ENCODE data around the gene SDC3. TPM values are rescaled to one million over a fixed set of nuclear protein-coding genes. Genes with fewer than 3 reads are reported as not detected.
"Not testable (repeated sequence)": the region's sequence is repeated elsewhere in the genome, so short reads cannot be mapped to it uniquely, and the experiment has no call there.

The SDC3 gene
- total RNA-seq, 6 experiments from 2014 or later, result 13.8 to 45.7 (median 16.2) TPM

DNA sequence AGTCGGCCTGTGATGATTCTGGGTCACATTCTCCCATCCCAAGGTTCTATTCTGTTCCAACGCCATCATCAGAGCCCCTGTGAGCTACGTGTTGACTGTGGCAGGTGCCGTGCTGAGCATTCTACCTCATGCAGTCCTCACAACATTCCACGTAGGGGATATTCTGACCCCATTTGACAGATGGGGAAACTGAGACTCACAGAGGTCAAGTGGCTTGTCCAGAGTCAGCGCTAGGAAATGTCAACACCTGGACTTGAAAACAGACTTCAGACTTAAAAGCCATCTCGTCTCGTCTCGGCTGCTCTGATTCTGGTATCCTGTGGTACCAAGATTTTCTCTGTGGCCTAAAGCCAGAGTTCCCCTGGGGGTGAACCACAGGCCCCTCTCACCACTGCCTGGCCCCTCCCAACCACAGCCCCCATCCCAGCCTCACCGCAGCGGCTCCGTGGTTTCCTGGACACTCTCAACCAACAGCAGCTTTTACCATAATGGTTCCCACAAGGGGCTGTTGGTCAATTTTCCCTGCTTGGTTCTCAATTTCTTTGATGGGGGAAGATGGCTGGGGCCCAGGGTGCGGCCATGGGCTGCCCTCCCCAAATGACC, 39.6 kb downstream of the SDC3 start:
- DNase-seq (no peak), ATAC-seq (no peak)
- Histone ChIP-seq H3K4me1 (no peaks in the 10 kb centered on the region), H3K27ac (no peak overlapping the region), H3K4me3 (no peak overlapping the region), H3K9me3 (no peaks in the 10 kb centered on the region), H3K27me3 (no peaks in the 10 kb centered on the region), H3K36me3 (no peaks in the 10 kb centered on the region)
- TF ChIP-seq, protein P1, sequence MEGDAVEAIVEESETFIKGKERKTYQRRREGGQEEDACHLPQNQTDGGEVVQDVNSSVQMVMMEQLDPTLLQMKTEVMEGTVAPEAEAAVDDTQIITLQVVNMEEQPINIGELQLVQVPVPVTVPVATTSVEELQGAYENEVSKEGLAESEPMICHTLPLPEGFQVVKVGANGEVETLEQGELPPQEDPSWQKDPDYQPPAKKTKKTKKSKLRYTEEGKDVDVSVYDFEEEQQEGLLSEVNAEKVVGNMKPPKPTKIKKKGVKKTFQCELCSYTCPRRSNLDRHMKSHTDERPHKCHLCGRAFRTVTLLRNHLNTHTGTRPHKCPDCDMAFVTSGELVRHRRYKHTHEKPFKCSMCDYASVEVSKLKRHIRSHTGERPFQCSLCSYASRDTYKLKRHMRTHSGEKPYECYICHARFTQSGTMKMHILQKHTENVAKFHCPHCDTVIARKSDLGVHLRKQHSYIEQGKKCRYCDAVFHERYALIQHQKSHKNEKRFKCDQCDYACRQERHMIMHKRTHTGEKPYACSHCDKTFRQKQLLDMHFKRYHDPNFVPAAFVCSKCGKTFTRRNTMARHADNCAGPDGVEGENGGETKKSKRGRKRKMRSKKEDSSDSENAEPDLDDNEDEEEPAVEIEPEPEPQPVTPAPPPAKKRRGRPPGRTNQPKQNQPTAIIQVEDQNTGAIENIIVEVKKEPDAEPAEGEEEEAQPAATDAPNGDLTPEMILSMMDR (IDR thresholded peaks at IDR 0.05), result no peak
- no peak for TF ChIP-seq POLR2A (IDR thresholded peaks at IDR 0.05)
- intact Hi-C loops (cut with DNase I), result no loop called here
- 68% methylated on average over 5 of the region's 13 CpGs for WGBS (ENCODE audit: insufficient coverage, low coverage, low lambda C conversion rate, missing lambda C conversion rate)

DNA sequence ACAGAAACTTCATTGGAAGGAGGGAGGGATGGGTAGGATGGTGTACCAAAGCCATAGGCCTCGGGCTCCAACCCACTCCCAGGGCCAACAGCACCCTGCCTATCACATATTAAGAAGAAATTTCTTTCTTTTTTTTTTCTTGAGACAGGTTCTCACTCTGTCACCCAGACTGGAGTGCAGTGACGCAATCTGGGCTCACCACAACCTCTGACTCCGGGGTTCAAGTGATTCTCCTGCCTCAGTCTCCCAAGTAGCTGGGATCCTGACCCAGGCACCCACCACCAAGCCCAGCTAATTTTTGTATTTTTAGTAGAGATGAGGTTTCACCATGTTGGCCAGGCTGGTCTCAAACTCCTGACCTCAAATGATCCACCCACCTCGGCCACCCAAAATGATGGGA, 40.5 kb downstream of the SDC3 start:
- H3K27me3 ChIP-seq; H3K36me3 ChIP-seq; ATAC-seq; H3K9me3 ChIP-seq; intact Hi-C loops (cut with DNase I); H3K4me1 ChIP-seq; DNase-seq; H3K4me3 ChIP-seq; H3K27ac ChIP-seq: not testable (repeated sequence)
- WGBS (ENCODE audit: insufficient coverage, low coverage, low lambda C conversion rate, missing lambda C conversion rate), result 97% methylated on average over 3 of the region's 4 CpGs

DNA sequence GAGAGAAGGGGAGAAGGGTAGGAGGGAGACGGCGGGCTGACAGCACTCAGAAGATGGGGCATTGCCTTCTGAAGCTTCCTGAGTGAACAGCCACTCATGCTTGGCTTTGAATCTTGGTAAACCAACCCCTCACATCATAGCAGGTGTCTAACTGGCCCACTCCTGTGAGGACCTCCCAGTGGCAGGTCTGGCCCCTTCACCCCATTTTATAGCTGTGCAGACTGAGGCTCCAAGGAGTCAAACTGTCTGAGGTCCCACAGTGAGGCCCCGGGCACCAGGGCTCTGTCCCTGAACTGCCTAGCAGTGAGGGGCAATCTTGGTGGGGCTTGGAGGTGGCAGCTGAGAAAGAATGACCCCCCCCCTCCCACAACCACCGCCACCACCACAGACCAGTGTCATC, 41.0 kb downstream of the SDC3 start:
- intact Hi-C loops (cut with DNase I), result no loop called here
- Histone ChIP-seq H3K27me3 (no peaks in the 10 kb centered on the region), H3K9me3 (no peaks in the 10 kb centered on the region), H3K27ac (no peak overlapping the region), H3K4me3 (no peak overlapping the region), H3K36me3 (no peaks in the 10 kb centered on the region), H3K4me1 (no peaks in the 10 kb centered on the region)
- 86% methylated on average over 2 of the region's 4 CpGs for WGBS (ENCODE audit: insufficient coverage, low coverage, low lambda C conversion rate, missing lambda C conversion rate)
- TF ChIP-seq POLR2A (IDR thresholded peaks at IDR 0.05), result no peak
- TF ChIP-seq, protein P1 (IDR thresholded peaks at IDR 0.05), result no peak
- DNase-seq (no peak), ATAC-seq (no peak)

DNA sequence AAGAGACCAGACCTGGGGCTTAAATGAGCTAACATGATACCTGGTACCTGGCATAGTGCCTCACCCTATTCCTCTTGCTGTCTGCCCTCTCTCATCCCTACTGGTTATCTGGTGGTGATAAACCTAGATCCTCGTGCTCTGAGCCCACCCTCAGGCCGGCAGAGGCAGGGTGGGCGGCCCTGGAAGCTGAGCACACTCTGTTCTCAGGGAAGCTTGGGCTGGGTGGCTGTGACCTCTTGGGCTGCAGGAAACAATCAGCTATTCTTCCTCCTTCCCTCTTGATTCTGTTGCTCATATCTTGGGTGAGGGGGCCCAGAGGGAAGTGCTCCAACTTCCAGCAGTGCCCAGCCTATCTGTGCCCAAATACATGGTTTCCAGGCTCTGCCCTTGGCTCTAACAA, 42.0 kb downstream of the SDC3 start:
- no peak for TF ChIP-seq POLR2A (IDR thresholded peaks at IDR 0.05)
- TF ChIP-seq, protein P1 (IDR thresholded peaks at IDR 0.05), result no peak
- intact Hi-C loops (cut with DNase I), result no loop called here
- WGBS (ENCODE audit: insufficient coverage, low coverage, low lambda C conversion rate, missing lambda C conversion rate), result 60% methylated on average over 1 of the region's 3 CpGs
- Histone ChIP-seq H3K27ac (no peak overlapping the region), H3K36me3 (no peaks in the 10 kb centered on the region), H3K9me3 (no peaks in the 10 kb centered on the region), H3K27me3 (no peaks in the 10 kb centered on the region), H3K4me3 (no peak overlapping the region), H3K4me1 (no peaks in the 10 kb centered on the region)
- DNase-seq (no peak), ATAC-seq (no peak)

DNA sequence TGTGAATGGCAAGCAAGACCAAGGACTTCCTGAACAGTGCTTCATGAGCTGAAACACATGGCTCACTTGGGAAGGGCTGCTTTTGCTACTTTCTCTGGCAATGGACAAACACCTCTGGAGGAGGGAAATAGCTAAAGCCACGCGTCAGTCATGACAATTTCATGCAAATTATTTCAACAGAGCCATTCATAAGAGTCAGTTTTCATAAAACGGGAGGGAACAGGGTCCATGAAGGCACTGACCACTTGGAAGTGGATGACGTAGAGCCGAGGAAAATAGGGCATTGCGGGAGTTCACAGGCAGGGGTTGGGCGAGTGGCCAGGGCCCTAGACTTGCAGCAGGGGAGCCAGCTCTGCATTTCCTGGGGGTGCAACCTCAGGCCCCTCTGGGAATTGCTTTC, 43.9 kb downstream of the SDC3 start:
- Histone ChIP-seq H3K27ac (no peak overlapping the region), H3K36me3 (no peaks in the 10 kb centered on the region), H3K27me3 (no peaks in the 10 kb centered on the region), H3K4me3 (no peak overlapping the region), H3K9me3 (no peaks in the 10 kb centered on the region), H3K4me1 (no peaks in the 10 kb centered on the region)
- TF ChIP-seq, protein P1 (IDR thresholded peaks at IDR 0.05), result no peak
- TF ChIP-seq POLR2A (IDR thresholded peaks at IDR 0.05), result no peak
- intact Hi-C loops (cut with DNase I), result no loop called here
- DNase-seq (no peak), ATAC-seq (no peak)
- WGBS (ENCODE audit: insufficient coverage, low coverage, low lambda C conversion rate, missing lambda C conversion rate), result 56% methylated on average over 4 of the region's 7 CpGs

Data from right lobe of liver (tissue), 6 donors.